Calu3 (cell line): Measurements from ENCODE around the gene FRMD3. TPM values are rescaled to one million over a fixed set of nuclear protein-coding genes. Genes with fewer than 3 reads are reported as not detected.

Source experiments
- BruUV-seq: library from RNA; stranded (reverse); fragments of 400-500 nt; replicated peaks from 2 replicates; lab custom pipeline; 2021; lab: Mats Ljungman, UMichigan
- CTCF ChIA-PET: fragments of 300-600 bp; sonication (Branson Sonifier 250); formaldehyde crosslinking; loops from one replicate; lab custom pipeline; 2022; ENCODE audit warnings: antibody characterized with exemption; lab: Charles Lee
- DNase-seq: peaks from one replicate; pipeline ENCODE4 v3.0.0; 2022
- H3K27ac Mint-ChIP-seq: one replicate; pipeline ENCODE4 v1.8.0; 2022; ENCODE audit warnings: mixed read lengths; ENCODE audit not compliant: unreplicated experiment
- H3K27me3 Mint-ChIP-seq: one replicate; pipeline ENCODE4 v1.8.0; 2022; ENCODE audit warnings: mixed read lengths; ENCODE audit not compliant: unreplicated experiment
- H3K36me3 Mint-ChIP-seq: one replicate; pipeline ENCODE4 v1.8.0; 2022; ENCODE audit warnings: mild to moderate bottlenecking, moderate library complexity, mixed read lengths; ENCODE audit not compliant: insufficient read depth, unreplicated experiment
- H3K4me1 Mint-ChIP-seq: one replicate; pipeline ENCODE4 v1.8.0; 2022; ENCODE audit warnings: mild to moderate bottlenecking, low read depth, mixed read lengths; ENCODE audit not compliant: unreplicated experiment
- H3K4me3 Mint-ChIP-seq: one replicate; pipeline ENCODE4 v1.8.0; 2022; ENCODE audit warnings: mild to moderate bottlenecking, low read depth, moderate library complexity, mixed read lengths; ENCODE audit not compliant: unreplicated experiment
- H3K9me3 Mint-ChIP-seq: one replicate; pipeline ENCODE4 v1.8.0; 2022; ENCODE audit warnings: low read depth, mixed read lengths; ENCODE audit not compliant: unreplicated experiment
- CTCF ChIP-seq: fragments of 200-600 bp; IDR thresholded peaks from one replicate; pipeline ENCODE4 v1.8.0; 2022; ENCODE audit warnings: antibody characterized with exemption; ENCODE audit not compliant: unreplicated experiment
- intact Hi-C: fragments of 100-400 bp; cut with micrococcal nuclease; formaldehyde crosslinking; loops from one replicate; pipeline ENCODE4 v1.10.0; 2022; ENCODE audit not compliant: unreplicated experiment
- total RNA-seq: library from RNA; stranded (reverse); gene quantifications from 2 replicates; pipeline ENCODE4 v1.2.3, GENCODE V29; 2022

FRMD3 gene
- total RNA-seq, 1 experiment from 2014 or later, result 0.38 TPM

GRCh38 chr9:83280268-83280667, 257.9 kb downstream of the FRMD3 start:
- Mint-ChIP-seq H3K4me3 (no peak overlapping the region), H3K9me3 (no peaks in the 10 kb centered on the region), H3K27ac (no peak overlapping the region), H3K36me3 (no peaks in the 10 kb centered on the region), H3K27me3 (no peaks in the 10 kb centered on the region), H3K4me1 (peaks cover 23% of the 10 kb centered on the region)
- CTCF ChIA-PET, result interaction anchor here (2.1 kb wide), 1 partner anchor 60 kb away, joined by 7 read pairs; no protein-coding TSS in a partner anchor
- no peak for DNase-seq
- intact Hi-C loops, result no loop called here
- BruUV-seq, result no TSS peak
- TF ChIP-seq CTCF, result no peak

GRCh38 chr9:83274787-83275186, 263.4 kb downstream of the FRMD3 start:
- H3K36me3 Mint-ChIP-seq, result no peaks in the 10 kb centered on the region
- no peak overlapping the region for H3K4me3 Mint-ChIP-seq
- no TSS peak for BruUV-seq
- CTCF ChIA-PET, result no interaction called here
- no peaks in the 10 kb centered on the region for H3K9me3 Mint-ChIP-seq
- intact Hi-C loops, result no loop called here
- no peak overlapping the region for H3K27ac Mint-ChIP-seq
- H3K4me1 Mint-ChIP-seq, result no peaks in the 10 kb centered on the region
- DNase-seq, result no peak
- no peak for TF ChIP-seq CTCF
- no peaks in the 10 kb centered on the region for H3K27me3 Mint-ChIP-seq

- DNase-seq, result no peak
- Mint-ChIP-seq H3K27ac (no peak overlapping the region), H3K27me3 (no peaks in the 10 kb centered on the region), H3K4me1 (peaks cover 5% of the 10 kb centered on the region), H3K9me3 (no peaks in the 10 kb centered on the region), H3K36me3 (no peaks in the 10 kb centered on the region), H3K4me3 (no peak overlapping the region)
- intact Hi-C loops, result no loop called here
- no peak for TF ChIP-seq CTCF
- CTCF ChIA-PET, result no interaction called here
- BruUV-seq, result no TSS peak
Observed at GRCh38 chr9:83271665-83272071, 266.5 kb downstream of the FRMD3 start.

GRCh38 chr9:83270116-83270515, 268.1 kb downstream of the FRMD3 start:
- intact Hi-C loops, result no loop called here
- H3K4me3 Mint-ChIP-seq, result no peak overlapping the region
- H3K27me3 Mint-ChIP-seq, result no peaks in the 10 kb centered on the region
- DNase-seq, result no peak
- H3K27ac Mint-ChIP-seq, result no peak overlapping the region
- no peak for TF ChIP-seq CTCF
- no TSS peak for BruUV-seq
- no peaks in the 10 kb centered on the region for H3K36me3 Mint-ChIP-seq
- no peaks in the 10 kb centered on the region for H3K9me3 Mint-ChIP-seq
- CTCF ChIA-PET, result no interaction called here
- peaks cover 9% of the 10 kb centered on the region for H3K4me1 Mint-ChIP-seq
